Measurements from ENCODE around the gene HACD3.
A peak's percentile ranks its signal among the peaks of the same experiment; 100 is the strongest.
"Not testable (repeated sequence)": the region's sequence is repeated elsewhere in the genome, so short reads cannot be mapped to it uniquely, and the experiment has no call there.

HACD3 gene

GRCh38 chr15:65603134-65603533, 72.9 kb downstream of the HACD3 start:
- no peak for DNase-seq (ENCODE audit: low spot score)

GRCh38 chr15:65603559-65603958, 73.3 kb downstream of the HACD3 start:
- DNase-seq (ENCODE audit: low spot score), result no peak

DNA sequence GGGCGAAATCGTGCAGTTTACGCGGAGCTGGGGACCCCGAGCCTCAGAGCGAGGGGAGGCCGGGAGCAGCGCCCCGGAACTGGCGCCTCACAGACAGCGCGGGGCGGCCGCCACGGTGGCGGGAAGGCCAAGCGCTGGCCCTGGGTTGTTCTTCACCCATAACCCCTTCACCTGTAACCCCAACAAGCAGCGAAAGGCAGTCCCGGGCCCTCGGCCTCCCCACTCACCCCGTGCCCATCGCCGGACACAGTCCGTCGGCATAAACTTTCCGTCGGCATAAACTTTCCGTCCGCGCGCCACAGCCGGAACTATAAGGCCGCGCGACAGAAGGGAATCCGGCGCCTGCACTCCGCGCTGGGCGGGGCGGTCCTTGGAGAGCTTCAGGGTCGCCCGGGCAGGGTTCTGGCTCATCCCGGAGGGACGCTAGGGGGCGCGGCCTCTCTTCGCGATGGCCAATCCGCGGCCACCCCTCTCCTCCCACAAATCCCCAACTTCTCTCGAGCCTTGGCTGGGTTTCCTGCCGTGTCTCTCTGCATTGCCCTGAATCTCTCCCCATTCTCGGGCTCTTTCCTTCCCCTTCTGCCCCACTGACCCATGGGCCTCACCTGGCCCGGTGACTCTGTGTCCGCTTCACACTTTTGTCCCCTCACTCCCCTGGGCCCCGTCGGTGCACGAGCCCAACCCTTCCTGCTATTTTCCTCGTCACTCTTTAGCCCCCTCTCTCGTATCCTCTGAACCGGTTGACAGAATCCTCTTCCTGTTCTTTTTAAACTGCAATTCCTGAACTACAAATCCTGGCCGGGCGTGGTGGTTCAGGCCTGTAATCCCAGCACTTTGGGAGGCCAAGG, 80.8 kb downstream of the HACD3 start, which contains the start of gene INTS14:
Gene INTS14 (minus strand): TSS at position 261 of the 848 bp plus-strand sequence. CDS start 3,751 bp downstream, outside the sequence.
- peak; percentile 96 for DNase-seq (ENCODE audit: low spot score)

DNA sequence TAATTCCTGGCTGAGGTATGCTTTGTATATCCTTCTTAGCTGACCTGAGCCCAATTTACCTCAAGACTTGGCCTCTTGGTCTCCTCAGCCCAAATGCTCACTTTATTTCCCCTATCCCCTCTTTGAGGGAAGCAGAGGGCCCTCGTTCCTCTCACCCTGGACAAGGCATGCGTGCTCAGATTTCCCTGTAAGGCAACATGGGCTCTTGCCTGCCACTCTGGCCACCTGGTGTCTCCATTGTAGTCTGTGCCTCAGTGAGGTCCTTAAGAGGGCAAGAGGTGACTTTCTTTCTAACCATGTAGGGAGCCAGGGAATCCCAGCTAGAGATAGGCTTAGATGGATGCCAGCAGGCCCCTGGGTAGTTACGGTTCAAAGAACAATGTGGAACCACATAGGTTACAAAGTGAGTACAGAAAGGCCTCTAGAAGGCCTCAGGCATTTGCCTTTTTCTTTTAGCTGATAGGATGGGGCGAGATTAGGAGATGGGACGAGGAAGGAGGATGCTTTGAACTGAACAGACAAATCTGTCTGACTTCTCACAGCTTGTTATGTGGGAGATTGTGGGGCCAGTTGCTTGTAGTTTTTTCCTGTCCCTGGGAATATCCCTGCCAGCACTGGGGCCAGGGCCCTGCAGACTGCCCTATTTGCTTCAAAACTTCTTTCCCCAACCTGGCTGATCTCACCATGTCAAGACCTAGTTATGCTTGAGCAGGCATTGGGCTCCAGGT, 81.8 kb downstream of the HACD3 start:
- no peak for DNase-seq (ENCODE audit: low spot score)

DNA sequence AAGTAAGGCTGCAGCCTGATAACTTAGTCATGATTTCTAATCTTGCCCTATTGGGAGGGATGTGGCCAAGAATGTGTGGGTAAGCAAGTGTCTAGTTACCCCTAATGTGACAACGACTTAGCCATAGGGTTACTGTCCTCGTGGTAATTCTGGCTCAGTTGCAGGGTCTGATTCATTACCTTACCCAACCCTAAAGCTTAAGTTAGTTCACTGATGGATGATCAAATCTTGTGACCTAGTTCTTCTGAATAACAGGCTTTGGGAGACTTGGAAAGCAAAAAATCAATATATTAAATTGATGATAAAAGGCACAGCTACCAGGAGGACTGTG, 82.3 kb downstream of the HACD3 start:
- peak; percentile 46 for DNase-seq (ENCODE audit: low spot score)

- no peak for DNase-seq (ENCODE audit: low spot score)
These were observed 82.9 kb downstream of the HACD3 start for GRCh38 chr15:65612949-65613744.

DNA sequence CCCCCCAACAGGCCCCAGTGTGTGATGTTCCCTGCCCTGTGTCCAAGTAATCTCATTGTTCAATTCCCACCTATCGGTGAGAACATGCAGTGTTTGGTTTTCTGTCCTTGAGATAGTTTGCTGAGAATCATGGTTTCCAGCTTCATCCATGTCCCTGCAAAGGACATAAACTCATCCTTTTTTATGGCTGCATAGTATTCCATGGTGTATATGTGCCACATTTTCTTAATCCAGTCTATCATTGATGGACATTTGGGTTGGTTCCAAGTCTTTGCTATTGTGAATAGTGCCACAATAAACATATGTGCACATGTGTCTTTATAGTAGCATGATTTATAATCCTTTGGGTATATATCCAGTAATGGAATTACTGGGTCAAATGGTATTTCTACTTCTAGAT, 85.6 kb downstream of the HACD3 start:
- DNase-seq (ENCODE audit: low spot score), result not testable (repeated sequence)

DNA sequence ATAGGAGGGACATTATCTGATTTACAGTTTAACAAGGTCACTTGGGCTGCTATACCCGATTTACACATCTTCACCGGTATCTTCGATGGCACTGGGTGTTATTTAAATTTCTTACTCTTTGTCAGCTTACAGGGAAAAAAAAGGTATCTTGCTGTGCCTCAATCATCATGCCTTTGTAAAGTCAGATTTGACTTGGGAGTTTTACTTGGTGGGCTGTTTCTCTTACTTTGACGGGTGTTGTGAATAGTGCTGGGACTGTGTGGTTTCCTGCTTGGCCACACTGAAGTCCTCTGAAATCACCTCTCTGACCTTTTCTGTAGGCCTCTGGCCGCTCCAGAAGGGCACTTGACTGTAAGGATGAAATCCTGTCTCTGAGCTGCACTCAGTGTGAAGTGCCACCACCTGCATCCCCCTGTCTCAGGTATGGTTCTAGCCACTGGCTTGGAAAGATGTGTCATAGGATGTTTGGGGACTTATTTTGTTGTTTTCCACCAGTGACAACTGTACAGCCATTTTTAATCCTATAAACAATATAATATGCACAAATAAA, 88.4 kb downstream of the HACD3 start:
- DNase-seq (ENCODE audit: low spot score), result no peak

DNA sequence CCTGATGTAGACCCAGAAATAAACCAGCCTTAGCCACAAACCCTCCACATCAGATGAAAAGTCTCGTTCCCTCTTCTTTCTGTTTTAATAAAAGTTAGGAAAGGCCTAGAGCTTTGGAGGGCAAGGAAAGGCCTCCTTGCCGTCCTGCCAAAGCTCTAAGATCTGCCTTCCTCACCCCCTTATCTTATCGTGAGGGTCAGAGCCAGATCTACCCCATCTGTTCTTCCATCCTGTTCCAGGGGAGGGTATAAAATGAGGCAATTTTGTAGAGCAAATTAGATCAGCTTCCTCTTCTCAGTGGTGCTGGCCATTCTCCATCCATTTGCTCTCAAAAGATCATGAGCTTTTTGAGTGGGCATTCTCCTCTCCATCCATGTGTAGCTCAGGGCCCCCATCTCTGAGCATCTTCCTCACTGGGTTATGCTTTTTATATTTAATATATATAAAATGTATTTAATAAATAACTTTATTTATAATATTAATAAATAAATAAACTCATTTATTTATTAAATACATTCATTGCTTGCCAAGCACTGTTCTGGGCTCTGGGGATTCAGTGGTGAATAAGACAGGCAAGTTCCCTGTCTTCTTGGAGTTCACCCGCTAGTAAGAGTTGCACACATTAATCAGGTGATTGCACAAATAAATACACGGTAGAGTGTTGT, 89.5 kb downstream of the HACD3 start:
- no peak for DNase-seq (ENCODE audit: low spot score)

DNA sequence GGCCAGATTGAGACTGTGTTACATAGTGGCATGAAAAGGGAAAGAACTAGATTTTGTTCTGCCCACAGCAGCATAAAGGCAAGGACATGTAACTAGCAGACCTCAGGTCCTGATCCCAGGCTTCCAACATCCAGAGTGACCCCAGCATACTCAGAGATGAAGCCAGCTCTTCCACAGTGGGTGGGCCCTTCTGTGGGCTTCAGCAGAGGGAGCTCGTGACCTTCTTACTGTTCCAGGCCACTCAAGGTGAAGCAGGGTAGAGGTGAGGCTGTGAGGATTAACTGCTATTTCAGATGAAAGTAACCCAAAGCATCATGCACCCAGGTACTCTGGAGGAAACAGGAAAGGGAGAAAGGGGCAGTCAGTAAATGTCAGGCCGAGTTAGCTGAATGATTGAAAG, 90.6 kb downstream of the HACD3 start:
- DNase-seq (ENCODE audit: low spot score), result no peak

- no peak for DNase-seq (ENCODE audit: low spot score)
These were observed 91.4 kb downstream of the HACD3 start, which contains the start of gene SLC24A1 for GRCh38 chr15:65621638-65622037. Gene SLC24A1 (plus strand): TSS chr15:65621938. CDS start chr15:65624081, 2,143 bp downstream.

DNA sequence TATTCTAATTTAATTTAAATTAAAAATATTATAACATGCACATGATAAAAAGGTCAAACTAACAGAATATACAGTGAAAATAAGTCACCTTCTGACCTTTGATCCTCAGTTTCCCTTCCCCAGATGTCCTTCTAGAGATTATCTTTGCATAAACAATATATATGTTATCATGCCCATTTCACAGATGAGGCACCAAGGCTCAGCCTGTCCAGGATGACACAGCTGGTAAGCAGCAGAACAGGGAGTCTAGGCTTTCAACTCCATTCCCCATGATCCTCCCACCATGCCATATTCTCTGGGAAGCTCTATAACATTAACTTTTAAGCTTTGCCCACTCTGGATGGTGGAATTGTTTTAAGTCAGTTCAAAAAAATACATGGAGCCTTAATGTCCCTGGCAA, 92.8 kb downstream of the HACD3 start:
- no peak for DNase-seq (ENCODE audit: low spot score)

- DNase-seq (ENCODE audit: low spot score), result no peak
These were observed 96.6 kb downstream of the HACD3 start for GRCh38 chr15:65626856-65627255.

Measured in RKO (cell line).